Right atrium auricular region (tissue), 2 donors: Measurements from ENCODE around the gene CRB3. TPM values are rescaled to one million over a fixed set of nuclear protein-coding genes. Genes with fewer than 3 reads are reported as not detected.
A peak's percentile ranks its signal among the peaks of the same experiment; 100 is the strongest.

Experiments used
- DNase-seq: peaks from one replicate; pipeline ENCODE4 v3.0.0-alpha.2; 2019; ENCODE audit warnings: low spot score
- H3K27ac ChIP-seq, 2 donors: fragments of 200-600 bp; sonication (generic); 1 replicate in 1 of 2; 2 replicates in 1 of 2; pipeline ENCODE4 v1.5.1; 2016 to 2019
- H3K27me3 ChIP-seq, 2 donors: fragments of 200-600 bp; sonication (generic); one replicate each; pipeline versions ENCODE4 v1.5.1 to v1.6.0; 2017 to 2019
- H3K36me3 ChIP-seq: fragments of 200-600 bp; sonication (generic); one replicate; pipeline ENCODE4 v1.5.1; 2016
- H3K4me1 ChIP-seq, 2 donors: fragments of 200-600 bp; sonication (generic); one replicate each; pipeline versions ENCODE4 v1.5.1 to v1.6.0; 2017 to 2019
- H3K4me3 ChIP-seq, 2 donors: fragments of 200-600 bp; sonication (generic); 1 replicate in 1 of 2; 2 replicates in 1 of 2; pipeline ENCODE4 v1.5.1; 2017 to 2019; ENCODE audit warnings: mild to moderate bottlenecking in 1 of 2, moderate library complexity in 1 of 2
- H3K9me3 ChIP-seq, 2 donors: fragments of 200-600 bp; sonication (generic); one replicate each; pipeline ENCODE4 v1.5.1; 2019
- CTCF ChIP-seq, 2 donors: fragments of 200-600 bp; sonication (generic); IDR thresholded peaks; one replicate each; pipeline ENCODE4 v1.5.1; 2019; ENCODE audit warnings: antibody characterized with exemption in 2 of 2
- total RNA-seq, 2 donors: library from RNA; depleted of rRNA; stranded (reverse); fragments of >200 nt; gene quantifications; one replicate each; pipeline ENCODE4 v1.1.0, GENCODE V29; 2016

Gene CRB3
- total RNA-seq, 2 donors from 2014 or later: 0.33 to 2.5 TPM

- no peak for TF ChIP-seq CTCF (IDR thresholded peaks at IDR 0.05)
- DNase-seq: no peak
- Histone ChIP-seq H3K27me3 (peaks cover 9 to 16% of the 10 kb centered on the region in 2 donors), H3K4me3 (no peak overlapping the region), H3K27ac (no peak overlapping the region), H3K9me3 (no peaks in the 10 kb centered on the region), H3K36me3 (no peaks in the 10 kb centered on the region), H3K4me1 (peaks cover 0 to 18% of the 10 kb centered on the region in 2 donors)
These were observed 11.4 kb downstream of the CRB3 start for GRCh38 chr19:6475321-6476108.

DNA sequence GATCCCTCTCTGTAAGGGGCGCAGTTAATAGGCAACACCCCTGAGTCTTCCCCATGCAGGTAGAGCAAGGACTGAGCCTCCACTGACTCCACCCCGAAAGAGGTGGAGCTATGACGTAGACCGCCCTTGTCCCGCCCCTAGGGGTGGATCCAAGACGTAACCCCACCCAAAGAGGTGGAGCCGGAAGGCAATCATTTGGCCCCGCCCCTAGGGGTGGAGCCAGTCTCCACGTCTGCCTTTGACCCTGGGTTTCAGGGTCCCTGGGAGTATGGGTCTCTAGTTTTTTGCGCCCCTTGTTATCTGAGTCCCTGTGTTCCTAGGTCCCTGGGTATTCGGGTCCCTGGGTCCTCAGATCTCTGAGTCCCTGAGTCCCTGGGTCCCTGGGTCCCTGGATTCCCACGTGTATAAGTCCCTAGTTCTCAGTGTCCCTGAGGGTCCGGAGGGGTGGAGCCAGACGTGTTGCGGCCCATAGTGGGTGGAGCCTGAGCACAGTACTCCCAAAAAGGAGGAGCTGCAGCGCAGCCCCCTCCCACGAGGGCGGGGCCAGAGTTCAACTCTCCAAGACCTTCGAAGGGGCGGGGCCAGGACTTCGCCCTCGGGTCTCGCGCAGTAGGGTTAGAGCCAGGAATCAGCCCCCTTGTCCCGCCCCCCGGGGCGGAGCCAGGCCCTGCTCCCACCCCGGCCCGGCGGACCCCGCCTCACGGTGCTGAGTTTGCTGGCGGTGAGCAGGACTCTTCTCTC lies 12.3 kb downstream of the CRB3 start:
- TF ChIP-seq CTCF (IDR thresholded peaks at IDR 0.05): no peak
- DNase-seq: no peak
- no peaks in the 10 kb centered on the region for H3K9me3 ChIP-seq
- H3K4me3 ChIP-seq: peak overlapping the region in 1 of 2 donors; percentile 30
- no peaks in the 10 kb centered on the region for H3K36me3 ChIP-seq
- H3K27me3 ChIP-seq: peaks cover 9 to 16% of the 10 kb centered on the region in 2 donors
- no peak overlapping the region for H3K27ac ChIP-seq
- H3K4me1 ChIP-seq: peaks cover 0 to 18% of the 10 kb centered on the region in 2 donors

- Histone ChIP-seq H3K4me3 (peak overlapping the region in 1 of 2 donors; percentile 30), H3K4me1 (peaks cover 0 to 18% of the 10 kb centered on the region in 2 donors), H3K36me3 (no peaks in the 10 kb centered on the region), H3K27me3 (peaks cover 9 to 16% of the 10 kb centered on the region in 2 donors), H3K9me3 (no peaks in the 10 kb centered on the region), H3K27ac (no peak overlapping the region)
- DNase-seq: no peak
- TF ChIP-seq CTCF (IDR thresholded peaks at IDR 0.05): no peak
These were observed 12.9 kb downstream of the CRB3 start for GRCh38 chr19:6476896-6477431.

- no peak for DNase-seq
- no peaks in the 10 kb centered on the region for H3K9me3 ChIP-seq
- H3K36me3 ChIP-seq: no peaks in the 10 kb centered on the region
- H3K27ac ChIP-seq: no peak overlapping the region
- TF ChIP-seq CTCF (IDR thresholded peaks at IDR 0.05): no peak
- H3K4me1 ChIP-seq: peaks cover 0 to 18% of the 10 kb centered on the region in 2 donors
- H3K27me3 ChIP-seq: peaks cover 9 to 16% of the 10 kb centered on the region in 2 donors
- H3K4me3 ChIP-seq: no peak overlapping the region
These were observed 14.7 kb downstream of the CRB3 start for GRCh38 chr19:6478815-6479214.

DNA sequence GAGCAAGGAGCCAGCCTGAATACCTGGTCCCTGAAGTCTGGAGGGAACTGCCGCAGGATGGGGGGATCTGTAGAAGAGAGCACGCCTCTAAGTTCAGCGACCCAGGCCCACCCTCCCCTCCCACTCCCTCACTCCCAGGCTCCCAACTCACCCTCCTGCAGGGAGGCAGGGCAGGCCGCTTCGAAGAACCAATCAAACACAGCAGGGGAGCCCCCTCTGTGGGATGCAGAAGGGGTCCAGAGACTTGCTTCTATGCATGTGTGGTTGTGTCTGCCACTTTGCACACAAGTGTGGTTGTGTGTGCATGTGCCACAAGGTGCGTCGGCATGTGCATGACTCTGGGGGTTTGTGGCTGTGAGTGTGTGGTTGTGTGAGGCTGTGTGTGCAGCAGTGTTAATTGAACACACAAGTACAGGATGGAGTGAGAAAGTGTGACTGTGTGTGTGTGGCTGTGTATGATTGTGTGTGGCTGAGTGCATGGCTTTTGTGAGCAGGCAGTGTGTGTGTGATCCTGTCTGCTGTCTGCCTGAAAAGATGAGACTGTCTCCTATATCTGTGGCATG lies 15.8 kb downstream of the CRB3 start:
- no peaks in the 10 kb centered on the region for H3K36me3 ChIP-seq
- no peaks in the 10 kb centered on the region for H3K9me3 ChIP-seq
- no peak for DNase-seq
- peaks cover 9 to 16% of the 10 kb centered on the region in 2 donors for H3K27me3 ChIP-seq
- peaks cover 0 to 18% of the 10 kb centered on the region in 2 donors for H3K4me1 ChIP-seq
- H3K4me3 ChIP-seq: no peak overlapping the region
- no peak for TF ChIP-seq CTCF (IDR thresholded peaks at IDR 0.05)
- no peak overlapping the region for H3K27ac ChIP-seq
